Endodermal cell (in vitro differentiated cells): Measurements from ENCODE around the gene DENND1A. TPM values are rescaled to one million over a fixed set of nuclear protein-coding genes. Genes with fewer than 3 reads are reported as not detected.

ENCODE experiments used
- DNase-seq: peaks from one replicate; pipeline ENCODE4 v3.0.0-alpha.2; 2017
- H3K27ac ChIP-seq: 2 replicates; pipeline ENCODE4 v1.5.1; 2013; ENCODE audit warnings: mild to moderate bottlenecking, low read depth, low read length, moderate library complexity
- H3K27me3 ChIP-seq: 2 replicates; pipeline ENCODE4 v1.6.1; 2013; ENCODE audit warnings: mild to moderate bottlenecking, low read length, moderate library complexity; ENCODE audit not compliant: insufficient read depth, control insufficient read depth, poor library complexity, severe bottlenecking
- H3K36me3 ChIP-seq: 2 replicates; pipeline ENCODE4 v1.7.0; 2013; ENCODE audit warnings: mild to moderate bottlenecking, low read length, moderate library complexity; ENCODE audit not compliant: control insufficient read depth, insufficient read depth
- H3K4me1 ChIP-seq: one replicate; pipeline ENCODE4 v1.7.0; 2013; ENCODE audit warnings: low read length; ENCODE audit not compliant: control insufficient read depth, insufficient read depth
- H3K4me3 ChIP-seq: 2 replicates; pipeline ENCODE4 v1.5.1; 2013; ENCODE audit warnings: mild to moderate bottlenecking, low read length, moderate library complexity
- H3K9ac ChIP-seq: 2 replicates; pipeline ENCODE4 v1.6.1; 2013; ENCODE audit warnings: mild to moderate bottlenecking, low read length, moderate library complexity; ENCODE audit not compliant: poor library complexity, severe bottlenecking; ENCODE audit errors: extremely low read depth
- H3K9me3 ChIP-seq: 2 replicates; pipeline ENCODE4 v1.6.1; 2013; ENCODE audit warnings: mild to moderate bottlenecking, low read length, moderate library complexity; ENCODE audit not compliant: control insufficient read depth
- H3K27ac Mint-ChIP-seq: 2 replicates; pipeline ENCODE4 v1.8.0; 2020; ENCODE audit warnings: mixed read lengths
- H3K27me3 Mint-ChIP-seq: 2 replicates; pipeline ENCODE4 v1.8.0; 2021; ENCODE audit warnings: mild to moderate bottlenecking, mixed read lengths; ENCODE audit not compliant: insufficient read depth
- H3K36me3 Mint-ChIP-seq: 2 replicates; pipeline ENCODE4 v1.8.0; 2020; ENCODE audit warnings: low read depth, mixed read lengths
- H3K4me1 Mint-ChIP-seq: 2 replicates; pipeline ENCODE4 v1.8.0; 2020; ENCODE audit warnings: mixed read lengths
- H3K4me3 Mint-ChIP-seq: 2 replicates; pipeline ENCODE4 v1.8.0; 2020; ENCODE audit warnings: mild to moderate bottlenecking, moderate library complexity, mixed read lengths
- H3K9me3 Mint-ChIP-seq: 2 replicates; pipeline ENCODE4 v1.8.0; 2020; ENCODE audit warnings: mild to moderate bottlenecking, mixed read lengths
- WGBS, 2 experiments: methylation state at CpG; one replicate each; pipeline versions ENCODE4 v1.1.5 to v1.1.7; 2013; ENCODE audit warnings: missing lambda C conversion rate in 2 of 2, mixed read lengths in 1 of 2; ENCODE audit not compliant: insufficient coverage in 1 of 2, insufficient read length in 1 of 2; 5-methylcytosine and 5-hydroxymethylcytosine counted together
- total RNA-seq, 2 donors: library from RNA; stranded (reverse); fragmentation: NEBNext Ultra II Directional in 1 of 2; extraction: Animal tissue kit (Norgen Biotek cat#: 25700) in 1 of 2; gene quantifications; 2 replicates in 1 of 2; 3 replicates in 1 of 2; pipeline ENCODE4 v1.2.1, GENCODE V29; 2021
- TF ChIP-seq, protein P1 (sequence below): fragments of 200-600 bp; sonication (generic); conservative IDR thresholded peaks from 2 replicates; pipeline ENCODE4 v1.5.0; 2021; ENCODE audit warnings: antibody characterized with exemption, mild to moderate bottlenecking

DENND1A gene
- total RNA-seq, 2 donors from 2014 or later, result 29.5 to 38.4 TPM

DNA sequence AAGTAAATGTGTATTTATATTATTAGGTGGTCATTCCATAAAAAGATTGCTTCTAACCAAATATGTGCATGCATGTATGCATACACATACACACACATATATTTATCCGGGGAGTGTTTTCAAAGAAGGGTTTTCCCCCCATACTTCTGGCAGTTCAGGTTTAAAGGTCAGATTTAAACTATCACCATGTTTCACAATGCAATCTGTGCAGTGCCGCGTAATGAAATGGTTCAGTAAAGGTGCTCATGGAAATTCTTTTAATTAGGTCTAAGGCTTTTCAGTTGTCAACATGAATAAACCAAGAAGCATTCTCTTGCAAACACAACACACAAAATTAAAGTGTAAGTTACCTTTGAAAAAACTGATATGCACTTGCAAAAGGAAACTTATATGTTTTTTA, 362.9 kb downstream of the DENND1A start:
- Histone ChIP-seq H3K4me3 (no peak overlapping the region), H3K27ac (no peak overlapping the region), H3K36me3 (no peaks in the 10 kb centered on the region), H3K4me1 (no peaks in the 10 kb centered on the region), H3K9ac (no peak overlapping the region), H3K27me3 (no peaks in the 10 kb centered on the region), H3K9me3 (peaks cover 5% of the 10 kb centered on the region)
- no peak for DNase-seq
- H3K4me1 Mint-ChIP-seq, result peaks cover 12% of the 10 kb centered on the region
- H3K9me3 Mint-ChIP-seq, result no peaks in the 10 kb centered on the region
- 93 to 100% methylated on average over 1 to 3 of the region's 3 CpGs for WGBS, 2 experiments
- no peaks in the 10 kb centered on the region for H3K27me3 Mint-ChIP-seq
- no peak overlapping the region for H3K4me3 Mint-ChIP-seq
- no peak overlapping the region for H3K27ac Mint-ChIP-seq
- peaks cover 7% of the 10 kb centered on the region for H3K36me3 Mint-ChIP-seq
- TF ChIP-seq, protein P1, sequence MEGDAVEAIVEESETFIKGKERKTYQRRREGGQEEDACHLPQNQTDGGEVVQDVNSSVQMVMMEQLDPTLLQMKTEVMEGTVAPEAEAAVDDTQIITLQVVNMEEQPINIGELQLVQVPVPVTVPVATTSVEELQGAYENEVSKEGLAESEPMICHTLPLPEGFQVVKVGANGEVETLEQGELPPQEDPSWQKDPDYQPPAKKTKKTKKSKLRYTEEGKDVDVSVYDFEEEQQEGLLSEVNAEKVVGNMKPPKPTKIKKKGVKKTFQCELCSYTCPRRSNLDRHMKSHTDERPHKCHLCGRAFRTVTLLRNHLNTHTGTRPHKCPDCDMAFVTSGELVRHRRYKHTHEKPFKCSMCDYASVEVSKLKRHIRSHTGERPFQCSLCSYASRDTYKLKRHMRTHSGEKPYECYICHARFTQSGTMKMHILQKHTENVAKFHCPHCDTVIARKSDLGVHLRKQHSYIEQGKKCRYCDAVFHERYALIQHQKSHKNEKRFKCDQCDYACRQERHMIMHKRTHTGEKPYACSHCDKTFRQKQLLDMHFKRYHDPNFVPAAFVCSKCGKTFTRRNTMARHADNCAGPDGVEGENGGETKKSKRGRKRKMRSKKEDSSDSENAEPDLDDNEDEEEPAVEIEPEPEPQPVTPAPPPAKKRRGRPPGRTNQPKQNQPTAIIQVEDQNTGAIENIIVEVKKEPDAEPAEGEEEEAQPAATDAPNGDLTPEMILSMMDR, result no peak

DNA sequence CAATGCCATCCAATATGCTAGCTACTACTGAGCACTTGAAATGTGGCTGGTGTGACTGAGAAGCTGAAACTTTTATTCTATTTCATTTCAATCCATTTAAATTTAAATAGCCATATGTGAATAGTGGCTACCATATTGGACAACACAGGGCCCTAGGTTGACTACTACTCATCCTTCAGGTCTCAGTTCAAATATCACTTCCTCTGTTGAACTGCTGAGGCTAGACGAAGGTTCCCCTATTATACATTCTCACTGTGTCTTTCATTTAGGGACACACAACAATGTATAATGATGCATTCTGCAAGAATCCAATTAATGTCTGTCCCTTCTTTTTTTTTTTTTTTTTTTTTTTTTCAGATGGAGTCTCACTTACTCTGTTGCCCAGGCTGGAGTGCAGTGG, 365.3 kb downstream of the DENND1A start:
- no peaks in the 10 kb centered on the region for H3K36me3 ChIP-seq
- Mint-ChIP-seq H3K9me3 (no peaks in the 10 kb centered on the region), H3K36me3 (peaks cover 6% of the 10 kb centered on the region), H3K4me3 (no peak overlapping the region), H3K27ac (no peak overlapping the region), H3K27me3 (no peaks in the 10 kb centered on the region), H3K4me1 (peaks cover 20% of the 10 kb centered on the region)
- no peak overlapping the region for H3K27ac ChIP-seq
- H3K4me1 ChIP-seq, result no peaks in the 10 kb centered on the region
- 100% methylated on average over 1 of the region's 1 CpG for WGBS, 2 experiments
- TF ChIP-seq, protein P1, result no peak
- H3K9me3 ChIP-seq, result no peaks in the 10 kb centered on the region
- no peak overlapping the region for H3K9ac ChIP-seq
- no peak for DNase-seq
- no peaks in the 10 kb centered on the region for H3K27me3 ChIP-seq
- H3K4me3 ChIP-seq, result no peak overlapping the region

DNA sequence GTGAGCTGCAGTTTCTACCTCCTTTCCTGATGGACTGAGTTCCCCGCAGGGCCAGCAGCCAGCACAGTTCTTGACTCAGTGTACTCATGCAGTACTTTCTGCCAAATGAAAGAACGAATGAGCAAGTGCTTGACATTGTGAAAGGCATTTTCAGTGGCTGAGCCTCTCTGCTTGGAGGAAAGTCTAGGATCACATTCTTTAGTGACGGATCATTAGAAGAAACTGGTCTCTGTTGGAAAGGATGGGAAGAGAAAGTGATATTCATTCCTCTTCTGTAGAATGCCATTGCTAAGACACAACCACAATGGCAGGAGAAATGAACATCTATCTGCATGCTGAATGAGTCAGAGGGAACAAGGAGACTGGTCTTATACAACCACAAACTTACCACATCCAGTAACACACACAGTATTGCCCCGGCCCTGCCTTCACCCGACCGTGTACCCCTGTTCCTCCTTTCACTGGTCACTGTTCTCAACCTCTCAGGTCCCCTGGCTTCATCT, 367.0 kb downstream of the DENND1A start:
- H3K9me3 Mint-ChIP-seq, result no peaks in the 10 kb centered on the region
- no peaks in the 10 kb centered on the region for H3K4me1 ChIP-seq
- peaks cover 10% of the 10 kb centered on the region for H3K36me3 Mint-ChIP-seq
- TF ChIP-seq, protein P1, result no peak
- H3K27ac ChIP-seq, result no peak overlapping the region
- H3K4me1 Mint-ChIP-seq, result peaks cover 8% of the 10 kb centered on the region
- no peak overlapping the region for H3K4me3 ChIP-seq
- H3K27me3 Mint-ChIP-seq, result peaks cover 2% of the 10 kb centered on the region
- no peak overlapping the region for H3K9ac ChIP-seq
- H3K27me3 ChIP-seq, result no peaks in the 10 kb centered on the region
- no peak overlapping the region for H3K4me3 Mint-ChIP-seq
- WGBS, 2 experiments, result 89 to 91% methylated on average over 3 to 6 of the region's 6 CpGs
- no peak overlapping the region for H3K27ac Mint-ChIP-seq
- no peaks in the 10 kb centered on the region for H3K9me3 ChIP-seq
- H3K36me3 ChIP-seq, result no peaks in the 10 kb centered on the region
- no peak for DNase-seq
